RWPE1 (cell line): ENCODE measurements around the gene NUDT3.

ENCODE experiments used
- CTCF ChIA-PET: fragments of 350-600 bp; sonication (Branson Sonifier 250); formaldehyde crosslinking; extraction: SDS; loops from one replicate; lab custom pipeline; 2021; lab: Yijun Ruan, JAX
- POLR2A ChIA-PET: fragments of 400-600 bp; formaldehyde crosslinking; extraction: SDS; loops from one replicate; lab custom pipeline; 2020; ENCODE audit warnings: antibody characterized with exemption; ENCODE audit not compliant: low non-redundant PET; lab: Yijun Ruan, JAX
- DNase-seq: peaks from one replicate; pipeline ENCODE4 v3.0.0; 2012; ENCODE audit warnings: low spot score
- H3K27ac ChIP-seq: fragments of 450-650 bp; 2 replicates; pipeline ENCODE4 v1.5.1; 2017
- TF ChIP-seq, protein P1 (sequence below): fragments of 450-650 bp; conservative IDR thresholded peaks from 2 replicates; pipeline ENCODE4 v1.5.1; 2017; ENCODE audit warnings: low read depth, mild to moderate bottlenecking

The NUDT3 gene

DNA sequence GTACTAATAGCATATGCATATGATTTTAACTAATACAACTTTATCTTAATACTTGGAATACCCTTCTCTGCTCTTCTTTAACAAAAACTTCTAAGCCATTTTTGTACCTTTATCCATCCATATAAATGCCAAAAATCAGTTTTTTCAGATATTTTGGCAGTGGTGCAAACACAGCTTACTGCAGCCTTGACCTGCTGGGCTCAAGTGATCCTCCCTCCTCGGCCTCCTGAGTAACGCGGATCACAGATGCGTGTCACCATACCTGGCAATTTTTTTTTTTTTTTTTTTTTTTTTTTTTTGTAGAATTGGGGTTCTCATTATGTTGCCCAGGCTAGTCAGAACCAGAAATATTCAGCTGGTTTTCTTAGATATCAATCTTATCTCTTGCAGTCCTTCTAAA lies 89.5 kb downstream of the NUDT3 start:
- H3K27ac ChIP-seq, result no peak overlapping the region
- DNase-seq, result no peak
- TF ChIP-seq, protein P1, sequence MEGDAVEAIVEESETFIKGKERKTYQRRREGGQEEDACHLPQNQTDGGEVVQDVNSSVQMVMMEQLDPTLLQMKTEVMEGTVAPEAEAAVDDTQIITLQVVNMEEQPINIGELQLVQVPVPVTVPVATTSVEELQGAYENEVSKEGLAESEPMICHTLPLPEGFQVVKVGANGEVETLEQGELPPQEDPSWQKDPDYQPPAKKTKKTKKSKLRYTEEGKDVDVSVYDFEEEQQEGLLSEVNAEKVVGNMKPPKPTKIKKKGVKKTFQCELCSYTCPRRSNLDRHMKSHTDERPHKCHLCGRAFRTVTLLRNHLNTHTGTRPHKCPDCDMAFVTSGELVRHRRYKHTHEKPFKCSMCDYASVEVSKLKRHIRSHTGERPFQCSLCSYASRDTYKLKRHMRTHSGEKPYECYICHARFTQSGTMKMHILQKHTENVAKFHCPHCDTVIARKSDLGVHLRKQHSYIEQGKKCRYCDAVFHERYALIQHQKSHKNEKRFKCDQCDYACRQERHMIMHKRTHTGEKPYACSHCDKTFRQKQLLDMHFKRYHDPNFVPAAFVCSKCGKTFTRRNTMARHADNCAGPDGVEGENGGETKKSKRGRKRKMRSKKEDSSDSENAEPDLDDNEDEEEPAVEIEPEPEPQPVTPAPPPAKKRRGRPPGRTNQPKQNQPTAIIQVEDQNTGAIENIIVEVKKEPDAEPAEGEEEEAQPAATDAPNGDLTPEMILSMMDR, result no peak
- ChIA-PET CTCF (interaction anchor here (0.8 kb wide), 1 partner anchor 14 kb away, joined by 3 read pairs; no protein-coding TSS in a partner anchor), POLR2A (no interaction called here)

DNA sequence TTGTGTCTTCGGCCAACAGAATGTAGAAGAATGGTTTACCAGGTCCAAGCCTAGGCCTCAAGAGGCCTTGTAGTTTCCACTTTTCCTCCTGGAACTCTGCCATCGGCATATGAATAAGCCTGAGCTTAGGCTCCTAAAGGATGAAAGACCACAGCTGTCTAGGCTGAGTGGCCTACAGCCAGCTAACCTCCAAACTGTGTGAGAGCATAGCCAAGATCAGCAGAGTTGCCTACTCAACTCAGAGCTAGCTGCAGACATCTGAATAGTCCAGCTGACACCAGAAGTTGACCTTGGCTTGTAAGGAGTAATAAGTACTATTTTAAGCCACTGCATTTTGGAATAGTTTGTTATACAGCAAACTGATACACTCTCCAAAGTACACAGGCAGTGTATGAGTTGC lies 91.1 kb downstream of the NUDT3 start:
- POLR2A ChIA-PET, result no interaction called here
- no peak overlapping the region for H3K27ac ChIP-seq
- no peak for DNase-seq
- CTCF ChIA-PET, result no interaction called here
- TF ChIP-seq, protein P1, result no peak

DNA sequence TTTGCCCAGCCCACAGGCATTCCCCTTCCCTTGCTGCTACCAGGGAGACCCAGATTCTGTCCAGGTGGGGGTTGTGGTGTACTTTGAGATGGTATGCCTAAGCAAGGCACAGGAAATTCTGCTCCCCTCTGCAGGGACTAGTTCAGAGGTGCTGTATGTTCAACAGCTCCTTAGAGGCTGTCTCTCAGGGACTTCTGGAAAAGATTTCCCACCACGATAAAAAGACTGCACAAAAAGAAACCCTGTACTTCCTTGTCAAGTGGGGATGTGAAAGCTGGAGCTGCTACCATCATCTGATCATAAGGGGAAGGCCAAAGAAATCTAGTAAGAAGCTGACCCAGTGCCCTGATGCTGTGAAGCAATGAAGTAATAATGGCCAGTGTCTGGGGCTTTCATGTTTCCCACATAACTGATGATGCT lies 92.1 kb downstream of the NUDT3 start:
- CTCF ChIA-PET, result no interaction called here
- TF ChIP-seq, protein P1, result no peak
- no peak for DNase-seq
- POLR2A ChIA-PET, result no interaction called here
- no peak overlapping the region for H3K27ac ChIP-seq

DNA sequence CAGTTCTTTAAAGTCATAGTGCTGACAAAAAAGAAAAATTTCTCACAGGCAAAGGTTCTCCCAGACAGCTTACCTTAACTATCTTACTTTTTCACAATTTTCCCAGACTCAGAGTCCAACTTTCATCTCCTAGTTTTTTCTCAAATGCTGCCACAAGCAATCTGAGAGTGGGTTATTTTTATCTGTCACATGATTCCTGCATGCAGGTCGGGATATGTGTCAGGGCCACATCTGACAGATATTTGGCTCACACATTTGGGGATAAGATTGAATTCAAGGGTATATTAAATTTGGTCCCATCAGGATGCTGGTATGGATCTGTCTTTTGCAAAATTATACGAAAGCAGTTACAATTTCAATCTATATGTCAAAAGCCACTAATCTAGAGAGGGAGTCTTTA lies 93.5 kb downstream of the NUDT3 start:
- no peak overlapping the region for H3K27ac ChIP-seq
- no peak for DNase-seq
- POLR2A ChIA-PET, result interaction anchor here (0.6 kb wide), 1 partner anchor 18 kb away, joined by 3 read pairs; no protein-coding TSS in a partner anchor
- CTCF ChIA-PET, result no interaction called here
- TF ChIP-seq, protein P1, result no peak

DNA sequence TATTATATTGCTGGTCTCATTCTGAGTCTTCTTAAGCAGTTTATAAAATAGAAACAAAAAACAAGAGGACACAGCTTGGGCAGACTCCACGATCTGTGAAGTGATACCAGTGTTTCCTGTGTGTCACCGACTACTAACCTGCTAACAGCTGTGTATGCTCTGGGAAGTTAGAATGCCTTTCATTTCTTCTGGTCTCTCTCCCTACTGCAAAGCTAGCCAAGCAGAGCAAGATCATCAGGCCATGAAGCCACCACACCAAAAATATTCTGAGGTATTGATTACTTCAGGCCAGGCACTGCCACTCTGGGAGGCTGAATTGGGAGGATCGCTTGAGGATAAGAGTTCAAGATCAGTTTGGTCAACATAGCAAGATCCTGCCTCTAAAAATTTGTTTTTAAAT lies 96.7 kb downstream of the NUDT3 start:
- CTCF ChIA-PET, result no interaction called here
- TF ChIP-seq, protein P1, result no peak
- H3K27ac ChIP-seq, result no peak overlapping the region
- DNase-seq, result no peak
- POLR2A ChIA-PET, result no interaction called here

DNA sequence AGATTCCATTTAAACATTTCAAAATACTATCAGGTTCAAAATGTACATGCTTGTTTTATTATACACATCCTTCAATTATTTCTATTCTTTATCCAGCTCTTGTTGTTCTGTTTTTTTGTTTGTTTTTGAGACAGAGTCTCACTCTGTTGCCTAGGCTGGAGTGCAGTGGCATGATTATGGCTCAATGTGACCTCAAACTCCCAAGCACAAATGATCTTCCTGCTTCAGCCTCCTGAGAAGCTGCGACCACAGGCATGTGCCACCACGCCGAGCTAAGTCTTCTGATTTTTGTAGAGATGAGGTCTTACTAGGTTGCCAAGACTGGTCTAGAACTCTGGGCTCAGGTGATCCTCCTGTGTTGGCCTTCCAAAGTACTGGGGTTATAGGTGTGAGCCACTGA lies 99.5 kb downstream of the NUDT3 start:
- CTCF ChIA-PET, result no interaction called here

More for the DNA sequence above, 99.5 kb downstream of the NUDT3 start:
- DNase-seq, result no peak
- POLR2A ChIA-PET, result no interaction called here
- no peak overlapping the region for H3K27ac ChIP-seq
- TF ChIP-seq, protein P1, result no peak
